HG03108 (cell line): ENCODE results near the gene KBTBD2.
A peak's percentile ranks its signal among the peaks of the same experiment; 100 is the strongest.
"Not testable (repeated sequence)": the region's sequence is repeated elsewhere in the genome, so short reads cannot be mapped to it uniquely, and the experiment has no call there.

ENCODE experiments used
- ATAC-seq: cut with Tn5 transposase; IDR thresholded peaks from one replicate; pipeline ENCODE4 v1.9.1; 2021; ENCODE audit warnings: moderate library complexity; ENCODE audit not compliant: unreplicated experiment

The KBTBD2 gene

DNA sequence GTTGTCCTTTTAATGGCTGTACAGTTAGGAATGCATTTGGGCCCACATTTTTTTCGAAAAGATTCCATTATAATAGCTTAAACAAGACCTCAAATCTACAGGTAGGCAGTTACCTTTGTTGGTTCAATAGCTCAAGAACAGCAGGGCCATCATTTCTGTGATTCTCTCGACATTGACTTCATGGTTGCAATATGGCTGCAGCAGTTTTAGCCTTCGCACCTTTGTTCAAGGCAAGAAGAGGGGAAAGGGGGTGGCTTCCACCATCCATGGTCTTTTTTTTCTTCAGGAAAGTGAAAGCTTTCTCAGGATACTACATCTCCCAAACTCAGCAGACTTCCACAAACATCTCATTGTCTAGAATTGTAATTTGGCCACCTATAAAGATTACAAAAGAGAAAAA is 2.2 kb upstream of the KBTBD2 start:
- ATAC-seq, result no peak

DNA sequence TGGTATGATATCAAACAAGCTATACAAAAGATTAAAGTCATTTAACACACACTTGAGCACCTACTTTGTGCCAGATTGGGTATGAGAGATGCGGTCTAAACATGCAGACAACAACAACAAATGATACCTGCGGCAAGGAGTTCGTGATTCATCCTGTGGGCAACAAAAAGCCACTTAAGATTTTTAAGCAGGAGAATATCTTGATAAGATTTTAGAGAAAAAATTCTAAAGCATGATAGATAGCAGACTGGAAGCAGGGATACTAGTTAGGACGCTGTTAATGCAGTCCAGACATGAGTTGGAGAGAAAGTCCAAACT is 1.6 kb upstream of the KBTBD2 start:
- no peak for ATAC-seq

DNA sequence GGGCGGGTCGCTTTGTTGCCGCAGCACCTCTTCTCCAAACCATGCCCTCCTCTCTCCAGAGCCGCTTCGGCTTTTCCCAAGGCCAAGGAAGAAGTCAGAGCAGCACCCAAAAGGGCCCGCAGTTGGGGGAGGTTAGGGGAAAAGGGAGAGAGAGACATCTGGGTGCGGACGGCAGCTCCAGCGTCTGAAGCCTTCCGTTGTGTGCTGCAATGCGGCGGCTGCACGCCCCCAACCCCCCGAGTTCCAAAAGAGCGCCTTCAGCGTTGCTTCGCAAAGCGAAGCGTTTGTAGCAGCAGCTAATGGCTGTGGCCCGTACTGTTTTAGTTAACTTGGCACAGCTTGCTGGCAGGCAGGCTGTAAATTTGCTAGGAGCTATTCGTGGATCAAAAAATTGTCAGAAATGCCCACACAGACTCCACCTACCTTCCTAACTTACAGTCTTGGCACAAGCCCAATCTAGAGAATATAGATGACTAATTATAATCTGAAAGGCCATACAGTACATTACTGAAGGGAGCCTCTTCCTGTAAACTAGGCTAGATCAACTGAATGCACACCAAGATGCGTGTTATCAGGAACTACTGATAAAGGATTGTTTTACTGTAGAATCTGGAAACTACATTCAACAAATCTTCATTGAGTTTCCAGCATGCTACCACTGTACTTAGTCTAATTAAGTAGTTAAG is 1.1 kb upstream of the KBTBD2 start:
- ATAC-seq, result no peak

DNA sequence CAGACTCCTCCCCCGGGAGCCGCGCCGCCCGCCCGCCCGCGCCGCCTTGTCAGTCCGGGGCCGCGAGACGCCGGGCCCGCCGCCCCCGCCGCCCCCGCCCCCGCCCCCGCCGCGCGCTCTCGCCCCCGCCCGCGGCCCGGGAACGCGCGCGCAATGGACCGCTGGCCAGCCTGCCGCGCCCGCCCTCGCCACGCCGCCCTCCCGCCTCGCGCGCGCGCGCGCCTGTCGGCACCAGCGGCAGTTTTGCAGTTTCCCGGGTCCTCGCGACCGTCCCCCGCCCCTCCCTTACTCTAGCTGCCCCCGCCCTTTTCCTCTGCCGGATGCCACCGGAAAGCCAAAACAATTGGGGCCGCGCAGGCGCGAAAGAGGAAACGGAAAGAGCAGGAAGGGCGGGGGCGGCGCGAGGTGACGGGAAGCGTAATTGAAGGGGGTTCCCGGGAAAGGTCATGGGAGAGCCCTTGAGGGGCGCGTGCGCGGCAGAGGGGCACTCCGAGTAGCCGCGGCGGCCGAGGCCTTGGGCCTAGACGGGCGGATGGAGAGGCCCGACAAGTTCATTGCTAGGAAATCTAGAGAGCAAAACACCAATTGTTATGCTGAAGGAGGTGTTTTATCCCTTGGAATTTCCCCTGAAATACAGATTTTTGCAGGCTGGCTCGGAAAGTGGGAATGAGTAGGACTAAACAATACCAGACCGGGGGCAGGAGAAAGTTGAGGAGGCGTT is 400 bp upstream of the KBTBD2 start:
- peak; percentile 44 for ATAC-seq

DNA sequence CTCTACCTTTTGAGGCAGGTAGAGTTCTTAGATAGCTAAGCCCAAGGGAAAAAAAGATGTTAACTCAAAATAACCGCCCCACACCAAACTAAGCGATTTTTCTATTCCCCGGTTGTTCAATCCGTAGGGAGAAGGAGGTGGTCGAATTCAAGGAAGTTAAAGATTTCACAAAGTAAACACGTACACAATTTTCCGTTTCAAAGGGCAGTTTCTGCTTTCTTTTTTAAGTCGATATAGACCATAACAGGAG is 842 bp downstream of the KBTBD2 start:
- no peak for ATAC-seq

DNA sequence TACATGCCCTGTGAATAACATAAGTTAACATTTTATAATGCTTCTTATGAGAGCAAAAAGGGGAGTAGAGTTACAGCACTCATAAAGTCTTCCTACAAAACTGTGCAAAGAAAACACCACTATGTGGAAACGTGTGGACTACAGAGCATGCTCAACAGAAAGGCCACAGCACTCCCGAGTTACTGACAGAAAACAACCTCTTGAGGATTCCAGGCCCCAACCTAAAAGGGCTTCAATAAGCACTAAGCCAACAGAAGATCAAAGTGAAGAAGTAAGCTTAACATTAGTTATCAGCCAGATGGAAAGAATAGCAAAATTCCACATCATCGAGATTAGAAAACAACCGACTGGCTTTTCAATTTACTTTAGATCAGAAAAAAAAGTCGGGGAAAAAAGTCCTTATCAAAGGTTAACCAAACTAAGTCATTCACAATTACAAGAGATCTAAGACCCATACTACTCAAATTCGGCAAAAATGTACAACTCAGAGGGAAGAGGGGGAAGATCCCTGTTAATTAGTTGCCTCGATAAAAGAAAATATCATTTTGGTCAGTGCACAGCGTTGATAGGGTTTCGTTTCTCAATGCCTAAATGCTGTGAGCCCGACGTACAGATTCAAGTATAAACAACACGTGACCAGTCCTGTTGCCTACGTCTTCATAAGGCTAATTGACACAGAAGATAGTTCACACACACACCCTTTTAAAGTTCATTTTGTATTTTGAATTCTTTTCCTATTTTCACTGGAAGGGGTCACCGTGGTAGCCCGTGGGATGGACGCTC is 1.4 kb downstream of the KBTBD2 start:
- peak; percentile 31 for ATAC-seq

DNA sequence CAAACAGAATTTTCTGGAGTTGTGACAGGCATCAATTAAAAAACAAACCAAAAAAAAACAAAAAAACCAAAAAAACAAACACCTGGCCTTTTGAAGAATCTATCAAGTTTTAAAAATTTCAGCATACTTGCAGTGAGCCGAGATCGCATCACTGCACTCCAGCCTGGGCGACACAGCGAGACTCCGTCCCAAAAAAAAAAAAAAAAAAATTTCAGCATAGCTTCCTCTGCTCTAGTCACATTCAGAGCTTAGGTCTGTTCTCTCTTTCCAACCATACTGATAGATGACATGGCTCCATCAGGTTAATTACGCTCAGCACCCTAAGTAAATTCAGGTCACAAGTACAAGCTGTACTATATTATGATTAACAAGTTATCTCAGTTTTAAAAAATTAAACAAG is 3.1 kb downstream of the KBTBD2 start:
- ATAC-seq, result no peak

DNA sequence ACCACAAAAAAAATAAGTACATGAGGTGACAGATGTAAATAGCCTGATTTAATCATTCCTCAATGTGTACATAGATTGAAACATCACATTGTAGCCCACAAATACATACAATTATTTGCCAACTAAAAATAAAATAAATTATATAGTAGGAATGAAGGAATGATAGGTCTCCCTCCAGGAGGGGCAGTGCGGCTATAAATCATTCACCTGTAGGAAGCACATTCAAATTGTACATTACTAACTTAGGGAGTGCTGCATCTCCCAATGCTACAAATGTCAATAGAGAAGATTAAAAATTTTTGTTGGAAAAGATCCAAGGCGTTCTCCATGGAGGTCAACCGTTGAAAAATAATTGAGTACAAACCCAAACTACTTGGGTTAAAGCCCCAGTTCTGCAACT is 4.2 kb downstream of the KBTBD2 start:
- no peak for ATAC-seq

DNA sequence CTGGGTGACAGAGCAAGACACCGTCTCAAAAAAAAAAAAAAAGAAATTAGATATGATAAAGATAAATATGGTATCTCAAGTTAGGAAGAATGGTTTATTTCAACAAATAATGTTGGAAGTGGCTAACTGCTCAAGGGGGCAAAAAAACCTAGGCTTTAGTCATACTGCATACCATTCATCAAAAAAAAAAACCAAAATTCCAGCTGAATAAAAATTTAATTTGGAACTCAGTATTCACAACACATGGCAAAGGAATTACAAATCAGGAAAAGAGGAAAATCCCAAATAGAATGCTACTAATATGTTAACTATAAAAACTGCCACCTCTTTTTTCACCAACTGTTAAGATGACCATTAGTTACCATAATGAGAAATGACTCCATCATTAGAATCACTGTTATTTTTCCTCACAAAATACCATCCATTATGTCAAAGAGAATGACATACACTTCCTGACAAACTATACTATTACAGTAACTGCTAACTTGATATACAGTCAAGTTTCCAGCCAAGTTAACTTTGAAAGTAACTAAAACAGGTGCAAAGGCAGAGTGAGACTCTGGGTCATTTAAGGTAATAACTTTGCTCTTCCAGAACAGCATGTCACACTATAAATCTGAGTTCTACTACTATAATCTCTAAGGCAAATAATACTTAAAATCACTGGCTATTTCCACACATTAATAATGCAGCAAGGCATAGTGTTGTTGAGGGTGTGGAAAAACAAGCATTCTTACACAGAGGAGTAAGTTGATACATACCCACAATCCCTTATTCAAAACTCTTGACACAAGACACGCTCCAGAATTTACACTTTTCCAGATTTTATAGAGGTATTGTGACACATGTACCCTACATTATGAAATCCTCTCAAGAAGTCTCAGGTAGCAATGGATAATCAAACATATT is 10.2 kb downstream of the KBTBD2 start:
- ATAC-seq, result no peak

DNA sequence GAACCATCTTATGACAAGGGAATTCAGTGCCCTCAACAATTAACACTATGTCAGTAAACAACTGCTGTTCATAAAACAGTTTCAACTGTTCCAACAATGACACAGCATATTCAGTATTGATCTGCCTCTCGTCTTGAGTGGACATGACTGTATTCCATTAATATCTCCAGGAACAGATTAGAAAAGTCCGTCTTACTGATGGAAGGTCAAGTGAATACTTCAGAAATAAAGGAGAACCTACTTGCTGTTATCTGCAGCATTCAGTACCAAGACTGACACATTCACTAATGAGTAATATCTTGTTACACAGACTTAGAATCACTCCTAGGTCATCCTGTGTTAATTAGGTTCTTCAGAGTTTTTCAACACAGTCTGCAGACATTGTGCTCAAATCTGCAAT is 12.1 kb downstream of the KBTBD2 start:
- ATAC-seq, result no peak

DNA sequence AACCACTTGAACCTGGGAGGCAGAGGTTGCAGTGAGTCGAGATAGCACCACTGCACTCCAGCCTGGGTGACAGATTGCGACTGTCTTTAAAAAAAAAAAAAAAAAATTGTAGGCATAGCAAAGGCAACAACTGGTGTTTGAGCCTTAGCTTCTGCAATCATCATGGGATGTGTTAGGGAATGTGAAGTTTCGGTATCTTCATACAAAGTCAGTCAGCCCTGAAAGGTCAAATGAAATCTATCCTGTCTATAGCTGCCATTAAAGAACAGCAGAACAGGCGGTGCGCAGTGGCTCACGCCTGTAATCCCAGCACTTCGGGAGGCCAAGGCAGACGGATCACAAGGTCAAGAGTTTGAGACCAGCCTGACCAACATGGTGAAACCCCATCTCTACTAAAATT is 13.5 kb downstream of the KBTBD2 start:
- not testable (repeated sequence) for ATAC-seq

DNA sequence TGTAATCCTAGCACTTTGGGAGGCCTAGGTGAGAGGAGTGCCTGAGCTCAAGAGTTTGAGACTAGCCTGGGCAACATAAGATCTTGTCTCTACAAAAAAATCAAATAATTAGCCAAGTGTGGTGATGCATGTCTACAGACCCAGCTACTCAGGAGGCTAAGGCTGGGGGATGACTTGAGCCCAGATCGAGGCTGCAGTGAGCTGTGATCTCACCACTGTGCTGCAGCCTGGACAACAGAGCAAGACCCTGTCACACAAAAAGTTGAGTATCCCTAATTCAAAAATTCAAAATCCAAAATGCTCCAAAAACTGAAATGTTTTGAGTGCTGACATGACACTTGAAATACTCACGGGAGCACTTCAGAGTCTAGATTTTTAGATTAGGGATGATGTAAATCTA is 19.1 kb downstream of the KBTBD2 start:
- ATAC-seq, result no peak

DNA sequence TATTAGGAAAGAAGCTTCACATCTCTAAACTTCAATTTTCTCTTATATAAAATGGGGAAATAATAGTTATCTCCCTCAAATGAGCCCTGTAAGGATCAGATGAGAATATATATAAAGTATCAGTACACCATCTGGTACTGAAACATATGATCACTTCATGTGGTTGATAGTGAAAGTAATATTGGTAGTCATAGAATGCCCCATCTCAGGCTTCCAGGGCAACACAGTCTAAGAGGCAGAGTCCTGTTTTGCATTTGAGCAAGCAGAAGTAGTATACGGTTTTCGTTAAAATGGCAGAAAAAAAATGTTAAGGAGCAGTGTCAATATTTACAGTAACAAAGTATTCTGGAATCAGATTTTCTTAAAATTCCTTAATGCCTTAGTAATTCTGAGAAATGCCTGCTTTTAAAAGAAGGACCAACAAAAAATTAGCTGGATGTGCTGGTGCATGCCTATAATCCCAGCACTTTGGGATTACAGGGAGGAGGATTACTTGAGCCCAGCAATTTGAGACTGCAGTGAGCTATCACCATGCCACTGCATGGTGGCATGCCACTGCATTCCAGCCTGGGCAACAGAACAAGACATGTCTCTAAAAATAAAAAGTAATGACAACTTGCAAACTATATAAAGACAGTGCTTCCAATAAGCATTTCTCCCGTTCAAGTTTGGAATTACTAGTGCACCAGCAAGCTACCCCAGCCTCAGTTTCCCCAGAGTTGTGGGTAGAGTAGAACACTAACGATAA is 19.8 kb downstream of the KBTBD2 start:
- no peak for ATAC-seq

DNA sequence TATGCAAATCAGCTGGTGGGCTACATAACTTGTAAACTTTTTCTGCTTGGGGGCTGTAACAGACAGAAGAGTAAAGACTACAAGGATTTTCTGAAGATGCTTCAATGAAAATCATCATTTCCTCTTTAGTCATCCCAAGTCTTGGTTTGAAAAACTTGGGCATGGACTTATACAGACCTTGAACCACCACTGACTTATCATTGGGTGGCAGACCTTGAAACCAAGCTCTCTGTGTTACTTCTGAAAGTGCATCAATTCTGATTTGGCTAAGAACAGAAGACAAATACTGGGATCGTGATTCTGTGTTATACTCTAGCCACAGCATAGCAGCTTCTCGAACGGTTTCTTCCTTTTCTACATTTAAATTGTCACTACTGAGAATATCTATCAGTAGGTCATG is 21.3 kb downstream of the KBTBD2 start:
- ATAC-seq, result no peak

DNA sequence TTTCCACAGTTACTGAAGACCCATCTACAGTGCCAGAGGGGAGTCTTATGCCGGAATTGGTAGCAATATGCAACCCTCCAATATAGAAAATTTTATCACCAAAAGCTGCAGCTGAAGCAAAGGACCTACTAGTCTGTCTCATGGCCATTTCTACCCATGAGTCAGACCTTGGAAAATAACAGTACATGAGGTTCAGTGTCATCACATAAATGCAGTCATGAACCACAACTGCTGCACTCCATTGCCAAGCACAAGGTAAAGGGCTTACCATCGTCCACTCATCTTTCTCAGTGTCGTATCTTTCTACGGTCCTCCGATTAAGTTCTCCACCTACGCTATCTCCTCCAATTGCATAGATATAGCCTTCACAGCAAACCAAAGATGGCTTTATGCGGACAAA is 21.8 kb downstream of the KBTBD2 start:
- ATAC-seq, result no peak

DNA sequence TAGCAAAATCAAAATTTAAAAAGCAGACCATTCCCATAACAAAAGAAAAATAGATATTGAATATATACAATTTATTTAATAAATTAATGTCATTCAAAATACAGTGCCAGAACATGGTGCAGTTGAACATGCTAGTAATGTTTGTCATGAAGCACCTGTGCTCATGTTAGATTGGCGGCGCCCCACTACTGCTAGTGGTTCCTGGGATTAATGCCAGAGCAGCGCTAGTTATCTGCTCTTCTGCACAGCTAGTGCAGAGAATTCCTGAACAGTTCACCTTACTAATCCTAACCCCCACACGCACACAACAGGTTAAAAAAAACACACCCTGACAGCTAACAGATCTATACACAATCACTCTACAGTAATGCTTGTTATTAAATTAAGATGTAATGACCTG is 23.4 kb downstream of the KBTBD2 start:
- no peak for ATAC-seq

DNA sequence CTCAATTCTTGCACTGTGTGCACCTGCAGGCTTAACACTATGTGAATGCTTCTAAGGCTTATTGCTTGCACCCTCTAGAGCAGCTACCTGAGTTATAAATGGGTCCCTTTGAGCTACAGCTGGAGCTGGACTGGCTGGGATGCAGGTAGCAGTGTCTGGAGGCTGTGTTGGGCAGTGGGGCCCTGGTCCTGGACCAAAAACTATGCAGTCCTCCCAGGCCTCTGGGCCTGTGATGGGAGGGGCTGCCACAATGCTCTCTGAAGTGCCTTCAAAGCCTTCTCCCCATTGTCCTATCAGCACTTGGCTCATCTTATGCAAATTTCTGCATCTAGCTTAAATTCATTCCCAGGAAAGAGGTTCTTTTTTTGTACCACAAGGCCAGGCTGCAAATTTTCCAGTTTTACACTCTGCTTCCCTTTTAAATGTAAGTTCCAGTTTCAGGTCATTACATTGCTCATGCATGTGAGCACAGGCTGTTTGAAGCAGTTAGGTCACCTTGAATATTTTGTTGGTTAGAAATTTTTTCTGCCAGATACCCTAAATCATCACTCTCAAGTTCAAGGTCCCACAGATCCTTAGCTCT is 26.0 kb downstream of the KBTBD2 start:
- ATAC-seq, result no peak

DNA sequence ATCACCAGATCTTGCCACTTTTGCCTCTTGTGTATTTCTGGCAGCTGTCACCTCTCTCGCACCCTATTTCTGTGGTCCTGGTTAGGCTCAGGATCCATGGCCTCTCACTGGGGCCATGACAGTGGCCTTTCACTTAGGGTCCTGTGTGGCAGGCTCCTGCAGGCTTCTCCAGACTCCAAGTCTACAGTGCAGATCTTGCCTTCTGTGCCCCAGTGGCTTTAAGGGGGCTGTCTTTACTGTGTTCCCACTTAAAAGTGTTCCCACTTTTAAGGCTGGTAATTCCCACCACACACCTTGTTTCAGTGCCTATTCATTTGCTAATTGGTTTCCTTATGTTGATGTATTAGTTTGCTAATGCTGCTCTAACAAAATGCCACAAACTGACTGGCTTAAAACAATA is 27.7 kb downstream of the KBTBD2 start:
- not testable (repeated sequence) for ATAC-seq

DNA sequence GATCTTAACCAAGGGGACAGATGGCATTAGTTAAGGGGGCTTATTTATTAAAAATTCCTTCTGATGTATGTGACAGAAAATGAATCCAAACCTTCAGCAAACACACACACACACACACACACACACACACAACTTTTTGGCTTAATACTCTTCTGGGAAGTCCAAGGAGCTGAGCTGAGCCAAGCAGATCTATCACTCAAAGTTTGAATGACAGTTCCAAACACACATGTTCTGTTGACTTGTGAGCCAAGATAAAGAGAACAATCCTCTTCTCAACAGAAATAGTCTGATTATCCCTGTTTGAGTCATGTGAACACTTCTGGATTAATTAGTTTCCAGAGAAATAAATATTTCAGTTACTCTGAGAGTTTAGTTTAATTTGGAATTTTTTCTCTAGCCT is 31.5 kb downstream of the KBTBD2 start:
- ATAC-seq, result no peak

DNA sequence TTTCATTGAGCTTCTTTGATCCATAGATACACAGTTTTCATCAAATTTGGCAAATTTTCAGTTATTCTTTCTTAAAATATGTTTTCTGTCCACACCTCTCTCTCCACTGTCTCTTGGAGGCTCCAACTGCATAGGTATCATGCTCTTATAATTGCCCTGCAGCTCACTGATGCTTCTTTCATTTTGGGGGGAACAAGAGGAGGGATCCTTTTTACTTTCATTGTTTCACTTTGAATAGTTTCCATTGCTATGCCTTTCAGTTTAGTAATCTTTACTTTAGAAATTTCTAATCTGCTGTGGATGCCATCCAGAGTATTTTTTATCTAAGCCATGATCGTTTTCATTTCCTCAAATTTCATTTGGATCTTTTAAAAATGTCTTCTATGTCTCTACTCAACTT is 32.9 kb downstream of the KBTBD2 start:
- no peak for ATAC-seq
